Fibroblast of lung (primary cell): ENCODE data around the gene CCDC187. TPM values are rescaled to one million over a fixed set of nuclear protein-coding genes. Genes with fewer than 3 reads are reported as not detected.

ENCODE experiments used
- DNase-seq, 2 donors: peaks; one replicate each; pipeline versions ENCODE4 v3.0.0 to v3.0.0-alpha.2; 2010; ENCODE audit warnings: low read depth in 2 of 2
- H2AFZ ChIP-seq: 2 replicates; pipeline ENCODE4 v1.5.1; 2012; ENCODE audit warnings: low read length, control low read depth, inconsistent platforms
- H3K27ac ChIP-seq: 2 replicates; pipeline ENCODE4 v1.5.1; 2011; ENCODE audit warnings: low read length, control low read depth; ENCODE audit not compliant: insufficient read depth
- H3K27me3 ChIP-seq: 2 replicates; pipeline ENCODE4 v1.5.1; 2011; ENCODE audit warnings: mild to moderate bottlenecking, low read length; ENCODE audit not compliant: control insufficient read depth, insufficient read depth
- H3K36me3 ChIP-seq: 2 replicates; pipeline ENCODE4 v1.5.1; 2011; ENCODE audit warnings: low read length; ENCODE audit not compliant: control insufficient read depth, insufficient read depth
- H3K4me1 ChIP-seq: 2 replicates; pipeline ENCODE4 v1.5.1; 2011; ENCODE audit warnings: low read length; ENCODE audit not compliant: control insufficient read depth, insufficient read depth; ENCODE audit errors: extremely low read depth
- H3K4me2 ChIP-seq: 2 replicates; pipeline ENCODE4 v1.5.1; 2011; ENCODE audit warnings: low read length, control low read depth; ENCODE audit not compliant: insufficient read depth; ENCODE audit errors: extremely low read depth
- H3K4me3 ChIP-seq, 4 experiments: fragments of 200-600 bp in 1 of 4; sonication (generic) in 1 of 4; replicated peaks in 1 of 4; 2 replicates each; pipeline ENCODE4 v1.5.1; 2011 to 2016; ENCODE audit warnings: low read length in 4 of 4, low read depth in 3 of 4, mild to moderate bottlenecking in 3 of 4, control low read depth in 2 of 4, inconsistent platforms in 1 of 4, mixed read lengths in 1 of 4; ENCODE audit not compliant: insufficient read depth in 1 of 4; ENCODE audit errors: control extremely low read depth in 1 of 4
- H3K79me2 ChIP-seq: 2 replicates; pipeline ENCODE4 v1.5.1; 2012; ENCODE audit warnings: mild to moderate bottlenecking, low read length, inconsistent platforms; ENCODE audit not compliant: control insufficient read depth, insufficient read depth
- H3K9ac ChIP-seq: 2 replicates; pipeline ENCODE4 v1.5.1; 2011; ENCODE audit warnings: mild to moderate bottlenecking, low read length, control low read depth; ENCODE audit not compliant: insufficient read depth
- H3K9me3 ChIP-seq: 2 replicates; pipeline ENCODE4 v1.5.1; 2012; ENCODE audit warnings: low read depth, low read length; ENCODE audit not compliant: control insufficient read depth, insufficient read depth
- H4K20me1 ChIP-seq: 2 replicates; pipeline ENCODE4 v1.5.1; 2011; ENCODE audit warnings: low read length; ENCODE audit not compliant: control insufficient read depth, insufficient read depth; ENCODE audit errors: extremely low read depth
- EZH2 ChIP-seq: IDR thresholded peaks from 2 replicates; pipeline ENCODE4 v1.5.1; 2012; ENCODE audit warnings: low read length, control low read depth, mild to moderate bottlenecking; ENCODE audit errors: missing control alignments
- polyA plus RNA-seq, 2 donors: library from polyadenylated mRNA; depleted of rRNA in 1 of 2; stranded (reverse) in 1 of 2; unstranded in 1 of 2; fragments of >200 nt; gene quantifications; 2 replicates each; pipeline ENCODE4 v1.2.1, GENCODE V29; 2011 to 2012; ENCODE audit warnings: missing spikeins in 1 of 2
- total RNA-seq: library from RNA; depleted of rRNA; stranded (reverse); fragments of >200 nt; gene quantifications from 2 replicates; pipeline ENCODE4 v1.2.1, GENCODE V29; 2014
- TF ChIP-seq, protein P1 (sequence below), 2 donors: IDR thresholded peaks in 1 of 2; conservative IDR thresholded peaks in 1 of 2; 1 replicate in 1 of 2; 2 replicates in 1 of 2; pipeline ENCODE4 v1.5.1; 2011 to 2012; ENCODE audit warnings: low read length in 2 of 2, control low read depth in 1 of 2, inconsistent platforms in 1 of 2, low read depth in 1 of 2, mild to moderate bottlenecking in 1 of 2

Gene CCDC187
- total and polyA plus RNA-seq, 2 donors (not counting 1 experiment from before 2014, with no cell fraction given) = not detected

DNA sequence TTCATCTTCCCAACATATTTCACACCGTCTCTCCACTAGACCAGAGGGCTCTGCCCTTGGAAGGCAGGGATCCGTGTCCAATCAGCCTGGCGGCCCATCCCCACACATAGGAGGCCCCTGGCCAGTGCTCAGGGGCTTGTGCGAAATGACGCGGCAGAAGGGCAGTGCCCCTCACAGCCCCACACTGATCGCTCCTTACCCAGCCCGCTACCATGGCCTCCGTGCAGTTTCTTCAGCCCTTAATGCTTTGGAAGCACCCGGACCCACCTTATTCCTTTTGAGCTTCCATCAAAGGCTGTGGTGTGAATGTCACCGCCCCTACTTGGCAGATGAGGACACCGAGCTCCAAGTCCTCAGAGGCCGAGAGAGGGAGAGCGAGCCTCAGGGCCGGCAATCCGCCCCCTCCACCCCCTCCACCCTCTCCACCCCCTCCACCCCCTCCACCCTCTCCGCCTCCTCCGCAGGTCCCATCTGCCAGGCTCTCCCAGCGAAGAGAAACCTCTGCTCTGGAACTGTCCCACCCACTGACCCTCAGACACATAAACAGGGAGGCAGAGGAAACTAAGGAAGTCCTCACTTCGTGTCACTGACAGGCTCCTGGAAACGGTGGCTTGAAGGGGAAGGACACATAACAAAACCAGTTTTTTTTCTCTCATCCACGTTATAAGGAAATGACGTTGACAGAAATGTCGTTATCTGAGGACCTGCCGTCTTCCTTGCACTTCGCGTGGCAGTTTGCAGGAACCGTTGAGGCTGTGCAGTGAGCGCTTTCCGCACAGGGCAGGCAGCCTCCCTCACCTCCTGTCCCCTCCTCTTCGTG is 72.2 kb downstream of the CCDC187 start:
- Histone ChIP-seq H2AFZ (no peak overlapping the region), H3K9me3 (no peaks in the 10 kb centered on the region), H3K4me3 (no peak overlapping the region), H3K27me3 (no peaks in the 10 kb centered on the region), H3K4me1 (no peaks in the 10 kb centered on the region), H3K36me3 (no peaks in the 10 kb centered on the region), H3K9ac (no peak overlapping the region), H4K20me1 (peaks cover 2% of the 10 kb centered on the region), H3K79me2 (peaks cover 3% of the 10 kb centered on the region), H3K4me2 (no peak overlapping the region), H3K27ac (no peak overlapping the region)
- no peak for DNase-seq
- TF ChIP-seq EZH2 = no peak
- TF ChIP-seq, protein P1, sequence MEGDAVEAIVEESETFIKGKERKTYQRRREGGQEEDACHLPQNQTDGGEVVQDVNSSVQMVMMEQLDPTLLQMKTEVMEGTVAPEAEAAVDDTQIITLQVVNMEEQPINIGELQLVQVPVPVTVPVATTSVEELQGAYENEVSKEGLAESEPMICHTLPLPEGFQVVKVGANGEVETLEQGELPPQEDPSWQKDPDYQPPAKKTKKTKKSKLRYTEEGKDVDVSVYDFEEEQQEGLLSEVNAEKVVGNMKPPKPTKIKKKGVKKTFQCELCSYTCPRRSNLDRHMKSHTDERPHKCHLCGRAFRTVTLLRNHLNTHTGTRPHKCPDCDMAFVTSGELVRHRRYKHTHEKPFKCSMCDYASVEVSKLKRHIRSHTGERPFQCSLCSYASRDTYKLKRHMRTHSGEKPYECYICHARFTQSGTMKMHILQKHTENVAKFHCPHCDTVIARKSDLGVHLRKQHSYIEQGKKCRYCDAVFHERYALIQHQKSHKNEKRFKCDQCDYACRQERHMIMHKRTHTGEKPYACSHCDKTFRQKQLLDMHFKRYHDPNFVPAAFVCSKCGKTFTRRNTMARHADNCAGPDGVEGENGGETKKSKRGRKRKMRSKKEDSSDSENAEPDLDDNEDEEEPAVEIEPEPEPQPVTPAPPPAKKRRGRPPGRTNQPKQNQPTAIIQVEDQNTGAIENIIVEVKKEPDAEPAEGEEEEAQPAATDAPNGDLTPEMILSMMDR (conservative IDR thresholded peaks at IDR 0.05 in 1 of 2, IDR thresholded peaks at IDR 0.05 in 1 of 2; ENCODE audit: low read depth in 1 of 2, low read length in 2 of 2) = no peak

DNA sequence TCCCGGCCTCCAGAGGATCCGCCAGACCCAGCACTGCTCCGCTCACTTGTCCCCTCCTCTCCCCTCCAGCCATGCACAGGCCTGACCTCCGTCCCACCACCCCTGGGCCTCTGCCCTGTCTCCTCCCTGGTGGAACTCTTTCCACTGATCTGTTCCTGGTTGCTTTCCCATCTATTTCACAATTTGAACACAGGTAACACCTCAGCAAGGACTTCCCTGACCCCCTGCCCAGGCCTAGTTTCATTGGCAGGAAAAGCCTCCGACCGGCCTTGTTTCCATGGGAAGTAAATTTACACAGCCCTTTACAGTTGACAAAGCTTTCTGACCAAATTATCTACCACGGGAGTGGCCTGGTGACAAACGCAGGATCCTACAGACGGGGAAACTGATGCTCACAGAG is 73.1 kb downstream of the CCDC187 start:
- Histone ChIP-seq H3K4me1 (no peaks in the 10 kb centered on the region), H4K20me1 (peaks cover 2% of the 10 kb centered on the region), H3K9me3 (no peaks in the 10 kb centered on the region), H3K36me3 (no peaks in the 10 kb centered on the region), H3K9ac (no peak overlapping the region), H2AFZ (no peak overlapping the region), H3K4me3 (no peak overlapping the region), H3K4me2 (no peak overlapping the region), H3K27ac (no peak overlapping the region), H3K27me3 (no peaks in the 10 kb centered on the region), H3K79me2 (peaks cover 3% of the 10 kb centered on the region)
- DNase-seq = no peak
- TF ChIP-seq, protein P1 (conservative IDR thresholded peaks at IDR 0.05 in 1 of 2, IDR thresholded peaks at IDR 0.05 in 1 of 2; ENCODE audit: low read depth in 1 of 2, low read length in 2 of 2) = no peak
- TF ChIP-seq EZH2 = no peak

DNA sequence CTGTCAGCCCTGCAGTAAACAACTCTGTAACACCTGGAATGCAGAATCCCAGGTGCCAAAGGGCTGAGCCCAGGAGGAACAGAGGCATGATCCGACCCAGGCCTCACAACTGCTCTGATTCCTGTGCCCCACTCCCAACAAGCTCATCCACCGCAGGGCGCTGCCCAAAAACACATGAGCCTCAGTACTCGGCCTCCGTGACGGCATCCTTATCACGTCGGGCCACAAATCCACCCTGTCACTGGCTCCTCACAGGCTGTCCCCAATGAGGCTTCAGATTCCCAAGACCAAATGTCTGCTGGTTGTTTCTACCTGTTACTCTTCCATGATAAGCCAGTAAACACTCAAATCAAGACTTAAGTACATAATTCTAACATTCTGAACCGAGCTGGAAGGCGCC is 73.5 kb downstream of the CCDC187 start:
- no peaks in the 10 kb centered on the region for H3K4me1 ChIP-seq
- H2AFZ ChIP-seq = no peak overlapping the region
- peaks cover 3% of the 10 kb centered on the region for H3K79me2 ChIP-seq
- TF ChIP-seq, protein P1 (conservative IDR thresholded peaks at IDR 0.05 in 1 of 2, IDR thresholded peaks at IDR 0.05 in 1 of 2; ENCODE audit: low read depth in 1 of 2, low read length in 2 of 2) = no peak
- no peak for TF ChIP-seq EZH2
- no peaks in the 10 kb centered on the region for H3K36me3 ChIP-seq
- H3K4me3 ChIP-seq = no peak overlapping the region
- H3K9me3 ChIP-seq = no peaks in the 10 kb centered on the region
- H4K20me1 ChIP-seq = peaks cover 2% of the 10 kb centered on the region
- no peaks in the 10 kb centered on the region for H3K27me3 ChIP-seq
- no peak overlapping the region for H3K4me2 ChIP-seq
- H3K27ac ChIP-seq = no peak overlapping the region
- no peak for DNase-seq
- no peak overlapping the region for H3K9ac ChIP-seq
